Activated gamma-delta T cell (primary cell): Measurements from ENCODE around the gene GRXCR2.

ENCODE experiments used
- DNase-seq: peaks from one replicate; lab custom pipeline; 2025; lab: John Stamatoyannopoulos, UW

The GRXCR2 gene

DNA sequence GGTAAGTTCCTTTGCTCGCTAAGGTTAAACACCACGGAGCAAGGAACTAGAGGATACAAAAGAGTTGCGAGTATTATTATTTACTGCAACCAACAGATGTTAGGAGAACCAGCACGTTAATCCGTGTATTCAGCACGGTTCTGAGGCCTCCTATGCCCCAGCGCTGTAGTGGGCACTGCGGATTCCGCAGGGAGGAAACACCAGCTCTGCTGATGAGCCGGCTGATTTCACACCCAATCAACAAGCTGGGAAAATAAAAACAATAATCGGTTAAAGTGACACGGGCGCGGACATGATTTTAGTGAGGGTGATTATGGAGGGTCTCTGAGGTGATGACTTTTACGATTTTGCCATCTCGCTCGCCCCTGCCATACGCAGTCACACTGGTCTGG lies 37.0 kb downstream of the GRXCR2 start:
- no peak for DNase-seq

DNA sequence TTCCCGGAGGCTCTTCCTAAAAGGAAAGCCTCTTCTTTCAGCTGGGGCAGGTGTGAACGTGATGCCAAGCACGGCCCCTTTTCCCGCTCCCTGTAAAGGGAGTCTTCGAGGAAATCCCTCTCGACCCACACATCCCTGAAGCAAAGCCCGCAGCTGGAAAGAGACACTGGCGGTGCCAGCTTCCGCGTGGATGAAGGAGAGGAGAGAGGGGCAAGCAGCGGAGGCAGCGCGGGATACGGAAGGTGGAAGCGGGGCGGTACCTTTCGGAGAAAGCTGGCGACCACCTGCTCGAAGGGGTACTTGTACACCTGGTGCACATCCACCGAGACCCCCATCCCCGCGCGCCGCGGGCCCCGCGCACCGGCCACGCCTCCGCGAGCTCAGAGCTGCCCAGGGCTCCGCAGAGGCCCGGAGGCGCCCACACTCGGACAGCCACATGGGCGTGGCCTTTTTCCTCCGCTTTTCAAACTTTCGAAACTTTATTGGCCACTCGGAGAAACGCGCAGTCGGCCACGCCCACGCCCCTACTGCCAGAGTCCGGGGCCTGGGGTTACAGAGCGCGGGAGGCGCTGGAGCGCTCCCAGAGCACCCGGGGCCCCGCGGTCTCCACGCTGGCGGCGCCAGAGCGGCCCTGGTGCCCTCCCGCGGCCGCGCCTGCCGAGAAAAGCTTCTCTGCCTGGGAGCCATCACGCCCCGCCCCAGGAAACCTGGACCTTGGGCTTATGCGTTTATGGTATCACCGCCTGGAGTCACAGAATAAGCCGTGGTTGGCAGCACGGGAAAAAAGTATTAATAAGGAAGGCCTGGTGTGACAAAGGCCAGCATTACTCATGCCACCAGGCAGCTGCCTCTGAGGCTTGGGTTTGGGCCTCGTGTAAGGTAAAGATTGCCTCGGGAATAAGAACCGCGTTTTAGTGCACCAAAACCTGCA lies 37.6 kb downstream of the GRXCR2 start, which contains the start of gene PRELID2:
TSS of gene PRELID2 (minus strand) at position 426 of the 931 bp plus-strand sequence. CDS start at position 335, 91 bp downstream.
- DNase-seq: no peak

DNA sequence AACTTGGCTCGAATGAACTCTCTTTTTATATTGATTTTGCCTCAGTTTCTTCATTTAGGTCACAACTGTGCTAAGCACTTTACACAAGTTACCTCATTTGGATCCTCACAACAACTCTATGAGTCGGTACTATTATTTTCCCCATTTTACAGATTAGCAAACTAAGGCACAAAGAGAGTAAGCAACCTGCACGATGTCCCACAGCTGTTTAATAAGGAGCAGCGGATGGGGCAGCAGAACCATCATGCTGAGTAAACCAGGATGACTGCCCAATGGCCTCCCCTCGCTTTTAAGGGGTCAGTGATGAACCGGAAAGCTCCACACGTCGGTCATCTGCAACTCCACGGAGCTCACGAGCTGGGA lies 38.3 kb downstream of the GRXCR2 start:
- DNase-seq: no peak

DNA sequence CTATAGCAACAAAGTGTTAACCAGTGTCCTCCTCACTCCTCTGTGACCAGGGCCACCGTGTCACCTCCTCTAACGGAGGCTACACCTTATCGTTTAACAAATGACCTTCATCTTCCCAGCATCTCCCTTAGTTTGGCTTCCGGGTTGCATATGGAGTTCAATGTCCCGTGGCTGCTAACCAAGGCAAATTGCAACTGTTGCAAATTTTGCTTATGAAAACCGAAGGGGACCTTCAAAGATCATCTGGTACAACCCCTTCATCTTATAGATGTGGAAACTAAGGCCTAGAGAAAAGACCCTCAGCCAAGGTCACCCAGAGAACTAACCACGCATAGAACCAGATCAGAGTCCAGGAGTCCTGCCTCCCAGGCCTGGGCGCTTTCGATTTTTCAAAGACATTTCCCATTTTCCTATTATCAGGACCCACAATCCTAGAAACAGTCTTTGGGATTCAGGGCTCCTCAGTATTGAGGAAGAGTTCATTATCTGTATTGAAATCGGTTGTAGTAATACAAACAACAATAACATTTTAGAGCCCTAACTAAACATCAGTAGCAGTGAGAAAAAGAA lies 39.1 kb downstream of the GRXCR2 start:
- DNase-seq: no peak

DNA sequence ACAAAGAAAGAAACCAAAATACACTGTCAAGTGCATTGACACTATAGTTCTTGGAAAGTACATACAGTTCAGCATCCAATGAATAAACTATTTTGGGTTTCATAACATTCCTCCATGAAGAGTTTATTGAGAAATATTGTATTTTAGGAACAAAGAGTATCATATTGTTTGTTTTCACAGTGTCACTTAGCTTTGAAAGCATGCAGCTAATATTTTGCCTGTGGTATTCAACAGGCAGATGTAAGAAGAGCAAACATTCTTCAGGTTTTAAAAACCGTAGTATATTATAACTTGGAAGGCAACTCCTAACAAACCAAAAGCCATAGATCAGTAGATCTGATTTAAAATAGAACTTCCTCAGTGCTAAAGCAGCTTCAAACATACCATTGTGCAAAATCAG lies 42.2 kb downstream of the GRXCR2 start:
- DNase-seq: no peak

DNA sequence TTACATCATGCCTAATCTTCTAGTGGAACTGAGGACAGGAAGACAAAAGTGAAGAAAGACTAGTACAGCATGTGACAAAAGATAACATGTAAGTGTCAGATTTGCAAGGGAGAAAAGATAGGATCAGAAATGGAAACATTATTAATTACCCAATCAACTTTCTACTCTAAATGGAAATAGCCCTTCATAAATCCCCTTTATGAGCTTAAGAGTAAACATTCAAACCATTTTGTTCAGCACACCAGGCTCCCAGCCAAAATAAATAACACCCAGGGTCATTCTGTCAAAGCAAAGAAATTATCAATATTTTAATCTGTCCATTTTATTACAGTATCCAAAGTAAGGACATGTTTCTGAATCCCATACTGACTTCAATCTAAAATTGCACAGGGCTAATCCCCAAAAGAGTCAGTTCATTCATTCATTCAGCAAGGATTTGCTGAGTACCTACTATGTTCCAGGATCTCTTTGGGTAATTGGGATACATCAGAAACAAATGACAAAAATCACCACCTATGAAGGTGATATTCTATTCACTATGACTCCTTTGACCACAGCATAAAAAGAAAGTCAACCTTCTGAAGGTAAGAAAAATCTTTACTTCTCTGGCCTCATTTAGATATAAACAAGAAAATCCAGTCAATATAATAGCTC lies 43.0 kb downstream of the GRXCR2 start:
- DNase-seq: no peak

DNA sequence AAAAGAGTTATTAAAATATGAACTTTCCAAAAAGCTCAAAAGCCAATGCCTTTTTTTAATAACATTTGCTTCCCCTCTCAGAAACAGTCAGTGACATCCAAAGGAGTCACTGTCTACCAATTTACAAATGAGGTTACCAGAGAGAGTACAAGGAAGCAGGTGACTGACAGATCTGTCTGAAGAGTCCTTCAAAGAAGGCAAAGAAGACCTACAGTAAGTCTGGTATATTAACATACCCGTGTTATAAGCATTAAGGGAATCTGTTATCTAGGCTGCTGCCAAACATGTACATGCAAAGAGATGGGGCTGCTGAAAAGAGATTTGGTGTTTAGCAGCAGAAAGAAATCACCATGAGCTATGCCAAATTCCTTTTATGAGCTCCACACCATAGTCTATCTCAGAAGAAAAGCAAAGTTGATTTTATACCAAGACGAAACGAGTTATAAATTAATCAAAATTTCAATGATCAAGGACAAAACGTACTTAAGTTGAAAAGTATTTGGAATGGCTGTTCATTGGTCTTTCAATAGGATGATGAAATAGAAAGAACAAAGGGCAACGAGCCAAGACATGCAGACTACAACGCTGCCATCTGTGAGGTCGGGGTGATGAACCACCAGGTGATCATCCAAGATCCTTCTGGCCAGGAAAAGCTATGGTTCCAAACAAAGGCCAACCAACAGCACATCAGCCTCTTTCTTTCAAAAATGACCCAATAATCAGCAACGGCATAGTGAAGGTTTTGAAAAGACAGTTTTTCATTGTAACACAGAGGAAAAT lies 45.7 kb downstream of the GRXCR2 start:
- DNase-seq: no peak

DNA sequence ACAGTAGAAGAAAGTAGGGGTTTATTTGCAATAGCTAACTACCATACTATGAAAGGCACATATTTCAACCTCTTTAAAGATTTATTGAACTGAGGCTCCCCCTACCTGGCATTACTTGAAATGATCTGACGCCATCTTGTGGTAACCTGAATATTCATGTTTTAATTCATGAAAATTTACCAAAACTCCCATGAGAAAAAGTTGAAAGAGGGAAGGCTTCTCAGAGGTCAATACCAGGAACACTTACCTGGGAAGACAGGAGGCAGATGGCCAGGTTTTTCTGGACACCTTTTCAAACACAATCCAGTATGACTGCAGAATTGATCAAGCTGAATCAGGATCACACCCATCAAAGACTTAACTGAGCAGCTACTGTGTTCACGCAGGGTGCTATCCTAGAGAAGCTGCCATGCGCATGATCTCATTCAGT lies 47.0 kb downstream of the GRXCR2 start:
- DNase-seq: no peak

DNA sequence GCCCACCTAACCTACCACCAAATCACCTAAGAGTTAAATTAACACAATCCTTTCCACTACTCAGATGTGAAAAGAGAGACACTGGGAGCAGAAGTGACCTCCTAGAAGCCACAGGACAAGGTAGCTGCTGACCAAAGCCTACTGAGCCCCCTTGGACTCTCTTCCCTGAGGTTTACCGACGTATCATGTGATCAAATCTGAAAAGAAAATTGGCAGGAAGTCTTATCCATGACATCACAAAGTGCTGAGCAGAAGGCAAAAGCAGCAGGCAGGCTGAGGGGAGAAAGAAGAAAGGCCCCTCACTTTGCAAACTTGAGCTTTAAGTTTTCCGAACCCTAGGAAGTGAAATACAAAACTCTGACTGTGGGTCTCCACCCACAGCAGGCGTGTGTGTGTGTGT lies 48.8 kb downstream of the GRXCR2 start:
- no peak for DNase-seq

DNA sequence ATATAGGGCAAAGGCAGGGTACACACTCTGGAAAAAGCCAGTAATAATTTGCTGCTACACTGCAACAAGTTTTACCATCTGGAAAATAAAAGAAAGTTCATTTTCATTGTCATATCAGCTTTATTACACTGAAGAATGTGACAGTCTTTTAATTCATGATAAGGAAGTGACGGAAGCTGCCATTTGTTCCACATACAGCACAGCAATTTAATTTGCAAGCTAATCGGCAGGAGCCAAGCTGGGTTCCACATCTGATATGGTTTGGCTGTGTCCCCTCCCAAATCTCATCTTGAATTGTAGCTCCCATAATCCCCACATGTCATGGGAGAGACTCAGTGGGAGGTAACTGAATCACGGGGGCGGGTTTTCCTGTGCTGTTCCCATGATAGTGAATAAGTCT lies 54.2 kb downstream of the GRXCR2 start:
- no peak for DNase-seq

DNA sequence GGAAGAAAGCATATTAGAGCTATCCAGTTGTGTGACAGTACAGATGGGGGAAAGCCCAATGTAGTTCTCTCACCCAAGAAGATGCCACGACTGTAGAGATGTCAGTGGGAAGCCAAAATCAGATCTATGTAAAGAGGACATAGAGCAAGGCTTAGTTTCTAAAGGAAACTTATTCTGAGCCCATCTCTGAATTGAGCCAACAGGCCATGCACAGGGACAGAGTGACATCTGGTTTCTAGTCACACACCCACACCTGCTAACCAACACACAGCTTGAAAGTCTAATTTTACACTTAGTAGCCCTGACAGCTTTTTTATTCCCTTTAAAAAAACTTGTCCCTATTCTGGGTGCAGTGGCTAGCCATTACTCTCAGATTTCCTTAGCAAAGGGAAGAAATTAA lies 59.9 kb downstream of the GRXCR2 start:
- no peak for DNase-seq

DNA sequence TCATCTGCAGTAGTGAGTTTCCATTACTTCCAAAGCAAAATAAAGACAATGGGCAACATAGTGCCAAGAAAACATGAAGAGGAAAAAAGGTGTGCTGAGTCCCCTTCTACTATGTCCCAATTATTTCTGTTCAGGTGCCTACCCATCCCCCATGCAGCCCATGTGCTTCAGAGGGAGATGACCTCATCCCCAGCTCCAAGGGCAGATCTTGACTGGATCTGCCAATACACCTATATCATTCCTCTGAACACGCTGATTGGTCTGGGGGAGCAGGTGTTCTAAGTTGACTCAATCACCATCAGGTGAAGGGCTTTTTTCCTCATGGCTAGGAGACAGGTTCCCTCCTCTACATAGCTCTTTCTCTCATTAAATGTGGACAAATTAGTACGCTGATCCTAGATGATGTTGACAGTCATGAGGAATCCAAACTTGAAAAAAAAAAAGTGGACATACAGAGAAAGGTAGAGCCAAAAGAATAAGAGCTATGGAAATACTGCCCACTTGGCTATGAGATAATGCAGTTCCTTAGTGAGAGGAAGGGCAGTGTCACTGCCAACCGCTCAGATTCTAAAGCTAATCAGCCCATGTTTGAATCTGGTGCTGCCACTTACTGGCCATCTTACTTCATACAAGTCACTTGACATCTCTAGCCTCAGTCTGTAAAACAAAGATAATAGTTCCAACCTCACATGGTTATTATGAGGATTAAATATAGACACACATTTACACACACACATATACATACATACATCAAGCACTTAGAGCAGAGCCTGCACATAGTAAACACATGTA lies 60.8 kb downstream of the GRXCR2 start:
- no peak for DNase-seq
